ENCODE data around the gene IGLL1. TPM values are rescaled to one million over a fixed set of nuclear protein-coding genes. Genes with fewer than 3 reads are reported as not detected.

The IGLL1 gene
- total and polyA plus RNA-seq, 4 donors = 17.4 TPM; not detected in 3

- no peaks in the 10 kb centered on the region for H3K27me3 ChIP-seq (ENCODE audit: control insufficient read depth in 4 of 4, insufficient read depth in 4 of 4, low read length in 3 of 4)
- DNase-seq (ENCODE audit: low spot score) = peak; percentile 53
- H3K9me3 ChIP-seq (ENCODE audit: control insufficient read depth in 4 of 4, low read length in 3 of 4) = no peaks in the 10 kb centered on the region
- H3K4me1 ChIP-seq (ENCODE audit: control insufficient read depth in 4 of 4, insufficient read depth in 4 of 4, low read length in 3 of 4) = peaks cover 2 to 9% (median 6%) of the 10 kb centered on the region in 4 donors
- H3K27ac ChIP-seq (ENCODE audit: low read depth in 1 of 2, low read length in 2 of 2) = no peak overlapping the region
- 14% methylated on average over 11 of the region's 11 CpGs for WGBS
- peak overlapping the region in 1 of 2 donors; percentile 53 for H3K9ac ChIP-seq (ENCODE audit: low read depth in 1 of 2, low read length in 2 of 2)
- no peaks in the 10 kb centered on the region for H3K36me3 ChIP-seq (ENCODE audit: control insufficient read depth in 4 of 4, insufficient read depth in 3 of 4, low read depth in 1 of 4, low read length in 3 of 4)
- H3K4me3 ChIP-seq (ENCODE audit: low read depth in 1 of 3, low read length in 3 of 3) = peak overlapping the region in 2 of 3 donors; percentile 50 to 55
- TF ChIP-seq REST (IDR thresholded peaks at IDR 0.05) = no peak
- TF ChIP-seq FOXA1 (IDR thresholded peaks at IDR 0.05) = no peak
- no peak for TF ChIP-seq RXRA (IDR thresholded peaks at IDR 0.05)
- TF ChIP-seq TAF1 (conservative IDR thresholded peaks at IDR 0.05) = no peak
- no peak for TF ChIP-seq CTCF (IDR thresholded peaks at IDR 0.05; ENCODE audit: low read depth, low read length, missing input control)
- TF ChIP-seq HNF4G (IDR thresholded peaks at IDR 0.05) = no peak
- TF ChIP-seq NR2F2 (IDR thresholded peaks at IDR 0.05) = no peak
- TF ChIP-seq YY1 (IDR thresholded peaks at IDR 0.05) = no peak
Observed at GRCh38 chr22:23565305-23565914, 14.7 kb downstream of the IGLL1 start.

- no peak for DNase-seq (ENCODE audit: low spot score)
- 94% methylated on average over 7 of the region's 7 CpGs for WGBS
- Histone ChIP-seq H3K27ac (ENCODE audit: low read depth in 1 of 2, low read length in 2 of 2) (no peak overlapping the region), H3K9me3 (ENCODE audit: control insufficient read depth in 4 of 4, low read length in 3 of 4) (no peaks in the 10 kb centered on the region), H3K9ac (ENCODE audit: low read depth in 1 of 2, low read length in 2 of 2) (no peak overlapping the region), H3K36me3 (ENCODE audit: control insufficient read depth in 4 of 4, insufficient read depth in 3 of 4, low read depth in 1 of 4, low read length in 3 of 4) (no peaks in the 10 kb centered on the region), H3K27me3 (ENCODE audit: control insufficient read depth in 4 of 4, insufficient read depth in 4 of 4, low read length in 3 of 4) (no peaks in the 10 kb centered on the region), H3K4me1 (ENCODE audit: control insufficient read depth in 4 of 4, insufficient read depth in 4 of 4, low read length in 3 of 4) (peaks cover 2 to 9% (median 6%) of the 10 kb centered on the region in 4 donors), H3K4me3 (ENCODE audit: low read depth in 1 of 3, low read length in 3 of 3) (no peak overlapping the region)
- TF ChIP-seq HNF4G (IDR thresholded peaks at IDR 0.05) (no peak), ATF3 (IDR thresholded peaks at IDR 0.05) (no peak), NR2F2 (IDR thresholded peaks at IDR 0.05) (no peak), FOXA2 (IDR thresholded peaks at IDR 0.05) (no peak), REST (IDR thresholded peaks at IDR 0.05) (no peak), RAD21 (IDR thresholded peaks at IDR 0.05) (no peak), MAX (IDR thresholded peaks at IDR 0.05) (no peak), SP1 (IDR thresholded peaks at IDR 0.05) (no peak), EGR1 (IDR thresholded peaks at IDR 0.05; ENCODE audit: low read depth in 2 of 2) (no peak), TAF1 (conservative IDR thresholded peaks at IDR 0.05) (no peak), JUND (IDR thresholded peaks at IDR 0.05) (no peak), FOXA1 (IDR thresholded peaks at IDR 0.05) (no peak), GABPA (IDR thresholded peaks at IDR 0.05 in 1 of 2, conservative IDR thresholded peaks at IDR 0.05 in 1 of 2) (no peak), RXRA (IDR thresholded peaks at IDR 0.05) (no peak), HNF4A (conservative IDR thresholded peaks at IDR 0.05) (no peak), YY1 (IDR thresholded peaks at IDR 0.05) (no peak)
Observed at GRCh38 chr22:23564276-23564675, 15.8 kb downstream of the IGLL1 start.

Measured in liver (tissue), 9 donors.